Glutamatergic neuron (in vitro differentiated cells): Measurements from ENCODE around the gene FSTL4. TPM values are rescaled to one million over a fixed set of nuclear protein-coding genes. Genes with fewer than 3 reads are reported as not detected.

ENCODE experiments used
- DNase-seq: peaks from one replicate; pipeline ENCODE4 v3.0.0; 2022
- H3K27ac Mint-ChIP-seq: one replicate; pipeline ENCODE4 v1.8.0; 2020; ENCODE audit warnings: mild to moderate bottlenecking, mixed read lengths, inconsistent platforms; ENCODE audit not compliant: unreplicated experiment
- H3K27me3 Mint-ChIP-seq: one replicate; pipeline ENCODE4 v1.8.0; 2020; ENCODE audit warnings: mild to moderate bottlenecking, moderate library complexity, mixed read lengths, inconsistent platforms; ENCODE audit not compliant: unreplicated experiment
- H3K36me3 Mint-ChIP-seq: one replicate; pipeline ENCODE4 v1.8.0; 2020; ENCODE audit warnings: mild to moderate bottlenecking, mixed read lengths, inconsistent platforms; ENCODE audit not compliant: unreplicated experiment
- H3K4me1 Mint-ChIP-seq: one replicate; pipeline ENCODE4 v1.8.0; 2020; ENCODE audit warnings: mild to moderate bottlenecking, low read depth, mixed read lengths, inconsistent platforms; ENCODE audit not compliant: unreplicated experiment
- H3K4me3 Mint-ChIP-seq: one replicate; pipeline ENCODE4 v1.8.0; 2020; ENCODE audit warnings: mild to moderate bottlenecking, mixed read lengths, inconsistent platforms; ENCODE audit not compliant: unreplicated experiment
- H3K9me3 Mint-ChIP-seq: one replicate; pipeline ENCODE4 v1.8.0; 2020; ENCODE audit warnings: mild to moderate bottlenecking, moderate library complexity, mixed read lengths, inconsistent platforms; ENCODE audit not compliant: unreplicated experiment
- total RNA-seq: library from RNA; stranded (reverse); fragmentation: NEBNext Ultra II Directional; extraction: Animal tissue kit (Norgen Biotek cat#: 25700); gene quantifications from one replicate; pipeline ENCODE4 v1.2.1, GENCODE V29; 2021; ENCODE audit not compliant: unreplicated experiment
- TF ChIP-seq, protein P1 (sequence below): fragments of 200-600 bp; sonication (generic); IDR thresholded peaks from one replicate; pipeline ENCODE4 v1.5.0; 2021; ENCODE audit not compliant: partially characterized antibody, unreplicated experiment

FSTL4 gene
- total RNA-seq, 1 donor from 2014 or later, result 29.0 TPM

DNA sequence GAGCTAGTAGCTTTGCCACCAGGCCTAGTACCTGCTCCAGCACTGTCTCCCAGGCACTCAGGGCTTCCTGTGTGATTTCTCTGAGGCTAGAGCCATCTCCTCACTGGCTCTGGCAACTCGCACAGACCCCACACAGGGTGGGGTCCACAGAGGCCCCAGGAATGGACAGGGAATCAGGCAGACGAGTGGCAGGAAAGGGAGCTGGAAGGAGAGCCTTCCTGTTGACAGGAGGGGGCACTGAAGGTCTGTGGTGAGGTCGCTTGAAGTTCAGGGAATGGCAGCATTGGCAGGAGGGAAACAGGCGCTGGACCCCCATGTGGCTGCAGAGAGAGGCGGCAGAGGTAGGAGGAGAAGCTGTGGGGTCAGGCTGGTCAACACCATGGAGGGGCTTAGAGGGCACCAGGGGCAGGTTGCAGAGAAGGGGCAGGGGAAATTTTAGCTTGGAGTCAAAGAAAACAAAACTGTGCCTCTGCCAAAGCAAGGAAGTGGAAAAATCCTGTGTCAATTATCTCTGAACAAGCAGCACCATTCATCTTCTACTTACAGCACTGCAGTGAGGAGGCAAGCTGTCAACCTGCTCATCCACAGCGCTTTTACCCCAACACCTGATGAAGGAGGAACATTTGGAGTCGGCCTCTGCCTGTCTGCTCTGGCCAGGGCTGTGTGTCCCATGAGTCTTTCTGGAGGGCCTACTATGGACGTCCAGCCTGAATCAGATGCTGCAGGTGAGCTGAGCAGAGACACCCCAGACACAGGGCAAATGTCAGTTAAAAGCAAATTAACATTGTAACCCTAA lies 270.2 kb downstream of the FSTL4 start:
- TF ChIP-seq, protein P1, sequence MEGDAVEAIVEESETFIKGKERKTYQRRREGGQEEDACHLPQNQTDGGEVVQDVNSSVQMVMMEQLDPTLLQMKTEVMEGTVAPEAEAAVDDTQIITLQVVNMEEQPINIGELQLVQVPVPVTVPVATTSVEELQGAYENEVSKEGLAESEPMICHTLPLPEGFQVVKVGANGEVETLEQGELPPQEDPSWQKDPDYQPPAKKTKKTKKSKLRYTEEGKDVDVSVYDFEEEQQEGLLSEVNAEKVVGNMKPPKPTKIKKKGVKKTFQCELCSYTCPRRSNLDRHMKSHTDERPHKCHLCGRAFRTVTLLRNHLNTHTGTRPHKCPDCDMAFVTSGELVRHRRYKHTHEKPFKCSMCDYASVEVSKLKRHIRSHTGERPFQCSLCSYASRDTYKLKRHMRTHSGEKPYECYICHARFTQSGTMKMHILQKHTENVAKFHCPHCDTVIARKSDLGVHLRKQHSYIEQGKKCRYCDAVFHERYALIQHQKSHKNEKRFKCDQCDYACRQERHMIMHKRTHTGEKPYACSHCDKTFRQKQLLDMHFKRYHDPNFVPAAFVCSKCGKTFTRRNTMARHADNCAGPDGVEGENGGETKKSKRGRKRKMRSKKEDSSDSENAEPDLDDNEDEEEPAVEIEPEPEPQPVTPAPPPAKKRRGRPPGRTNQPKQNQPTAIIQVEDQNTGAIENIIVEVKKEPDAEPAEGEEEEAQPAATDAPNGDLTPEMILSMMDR, result no peak
- no peak overlapping the region for H3K27ac Mint-ChIP-seq
- peaks cover 2% of the 10 kb centered on the region for H3K4me1 Mint-ChIP-seq
- peaks cover 4% of the 10 kb centered on the region for H3K9me3 Mint-ChIP-seq
- no peaks in the 10 kb centered on the region for H3K36me3 Mint-ChIP-seq
- H3K4me3 Mint-ChIP-seq, result no peak overlapping the region
- peaks cover 11% of the 10 kb centered on the region for H3K27me3 Mint-ChIP-seq
- no peak for DNase-seq

DNA sequence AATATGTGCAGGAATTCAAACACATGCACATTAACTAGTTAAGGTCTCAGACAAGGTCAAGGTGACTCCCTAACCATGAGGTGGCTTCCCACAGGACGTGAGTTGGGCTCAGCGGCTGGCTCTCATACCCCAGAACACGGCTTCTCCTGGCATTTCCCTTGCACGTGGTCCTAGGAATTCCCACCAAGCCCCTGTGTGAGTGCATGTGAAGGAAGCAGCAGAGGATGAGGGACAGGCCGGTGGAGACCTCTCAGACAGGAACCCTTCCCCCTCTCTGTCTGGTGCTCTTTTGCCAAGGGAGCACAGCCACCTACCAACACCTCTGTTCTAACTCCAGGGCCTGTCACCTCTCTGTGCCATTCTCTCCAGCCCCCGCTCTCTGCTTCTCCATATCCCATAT lies 271.0 kb downstream of the FSTL4 start:
- Mint-ChIP-seq H3K4me3 (no peak overlapping the region), H3K27me3 (peaks cover 11% of the 10 kb centered on the region), H3K9me3 (peaks cover 5% of the 10 kb centered on the region), H3K36me3 (no peaks in the 10 kb centered on the region), H3K27ac (no peak overlapping the region), H3K4me1 (peaks cover 2% of the 10 kb centered on the region)
- TF ChIP-seq, protein P1, result no peak
- no peak for DNase-seq

GRCh38 chr5:133340822-133341221 lies 271.5 kb downstream of the FSTL4 start:
- Mint-ChIP-seq H3K27me3 (peaks cover 11% of the 10 kb centered on the region), H3K4me1 (peaks cover 2% of the 10 kb centered on the region), H3K4me3 (no peak overlapping the region), H3K36me3 (no peaks in the 10 kb centered on the region), H3K9me3 (peaks cover 5% of the 10 kb centered on the region), H3K27ac (no peak overlapping the region)
- no peak for DNase-seq
- TF ChIP-seq, protein P1, result no peak

DNA sequence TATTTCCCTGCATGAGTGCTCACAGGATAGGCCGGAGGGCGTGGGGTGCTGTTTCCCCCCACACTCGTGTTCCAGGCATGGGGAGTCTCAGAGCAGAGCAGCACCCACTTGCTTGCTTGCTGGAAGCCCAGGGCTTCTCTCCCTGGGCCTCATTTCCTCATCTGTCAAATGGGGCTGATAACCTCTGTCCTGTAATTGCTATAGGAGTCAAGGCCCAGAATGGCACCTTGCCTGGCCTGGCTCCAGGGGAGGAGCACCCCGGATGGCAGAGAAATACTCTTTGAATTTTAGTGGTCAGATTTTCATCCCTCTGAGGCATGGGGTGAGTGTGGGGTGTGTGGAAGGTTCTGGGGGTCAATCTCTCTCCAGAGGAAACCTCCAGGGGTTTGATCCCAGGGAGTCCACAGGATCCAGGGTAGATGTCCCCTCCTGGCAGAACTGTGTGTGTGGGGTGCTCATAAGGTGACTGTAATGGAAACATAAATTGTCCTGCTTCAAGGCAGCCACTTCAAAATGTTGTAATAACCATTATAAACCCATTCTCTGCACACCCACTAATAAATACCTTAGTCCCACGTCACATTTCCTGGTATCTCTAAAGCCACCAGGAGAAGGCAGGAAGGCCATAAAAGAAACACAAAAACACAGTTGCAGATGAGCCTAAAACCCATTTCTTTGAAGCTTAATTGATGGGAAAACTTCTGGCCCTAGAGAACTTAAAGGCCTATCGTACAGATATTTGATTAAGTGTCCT lies 272.2 kb downstream of the FSTL4 start:
- no peak overlapping the region for H3K4me3 Mint-ChIP-seq
- no peak for DNase-seq
- H3K36me3 Mint-ChIP-seq, result no peaks in the 10 kb centered on the region
- H3K27ac Mint-ChIP-seq, result no peak overlapping the region
- TF ChIP-seq, protein P1, result no peak
- peaks cover 2% of the 10 kb centered on the region for H3K4me1 Mint-ChIP-seq
- peaks cover 11% of the 10 kb centered on the region for H3K27me3 Mint-ChIP-seq
- H3K9me3 Mint-ChIP-seq, result peaks cover 4% of the 10 kb centered on the region
